Sciatic nerve (tissue), 2 donors: Measurements from ENCODE around the gene RAB5B. TPM values are rescaled to one million over a fixed set of nuclear protein-coding genes. Genes with fewer than 3 reads are reported as not detected.
A peak's percentile ranks its signal among the peaks of the same experiment; 100 is the strongest.
"Not testable (repeated sequence)": the region's sequence is repeated elsewhere in the genome, so short reads cannot be mapped to it uniquely, and the experiment has no call there.

Source experiments
- ATAC-seq: fragments of 200-7000 bp; cut with Tn5 transposase; one replicate; pipeline ENCODE4 v1.9.1; 2020; ENCODE audit warnings: mild to moderate bottlenecking, moderate library complexity
- DNase-seq: peaks from one replicate; pipeline ENCODE4 v3.0.0-alpha.2; 2020; ENCODE audit warnings: low spot score
- intact Hi-C: fragments of 100-400 bp; cut with DNase I; formaldehyde crosslinking; loops from one replicate; pipeline ENCODE4 v1.14.2; 2022
- total RNA-seq: library from RNA; stranded (reverse); fragmentation: NEBNext Ultra II Directional; extraction: Animal tissue kit (Norgen Biotek cat#: 25700); gene quantifications from one replicate; pipeline ENCODE4 v1.2.1, GENCODE V29; 2021
- donor health status: DM: no; HTN: no; CAD: no.
- donor health status: DM: no; HTN: no; CAD: no.

RAB5B gene
- total RNA-seq, 1 donor from 2014 or later: 143 TPM

DNA sequence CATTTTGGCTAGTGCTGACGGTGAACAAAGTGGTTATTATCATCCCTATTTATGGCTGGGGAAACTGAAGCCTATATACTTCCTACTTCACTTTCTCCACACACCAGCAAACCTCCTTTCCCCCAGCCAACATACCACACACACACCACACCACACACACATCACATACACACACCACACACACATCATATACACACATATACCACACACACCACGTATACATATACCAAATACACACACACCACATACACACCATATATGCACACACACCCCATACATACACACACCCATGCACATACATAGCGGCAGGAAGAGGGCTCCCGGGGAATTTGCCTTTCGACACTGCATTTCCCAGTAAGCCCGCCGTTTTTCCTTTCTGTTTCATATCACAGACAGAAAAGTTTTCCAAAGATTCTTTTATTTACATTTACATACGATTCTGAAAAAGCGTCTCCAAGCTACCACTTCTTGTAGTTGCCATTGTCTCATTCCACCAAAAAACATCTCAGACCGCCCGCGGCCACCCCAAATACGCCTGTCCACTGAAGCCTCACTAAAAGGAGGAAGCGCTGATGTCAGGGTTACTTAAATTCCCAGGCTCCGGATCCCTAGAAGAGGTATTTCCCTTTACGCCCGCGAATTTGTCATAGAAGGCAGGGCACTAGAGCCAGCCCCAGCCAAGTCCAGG, 823 bp upstream of the RAB5B start:
- DNase-seq (no peak), ATAC-seq (no peak)
- intact Hi-C loops: no loop called here

DNA sequence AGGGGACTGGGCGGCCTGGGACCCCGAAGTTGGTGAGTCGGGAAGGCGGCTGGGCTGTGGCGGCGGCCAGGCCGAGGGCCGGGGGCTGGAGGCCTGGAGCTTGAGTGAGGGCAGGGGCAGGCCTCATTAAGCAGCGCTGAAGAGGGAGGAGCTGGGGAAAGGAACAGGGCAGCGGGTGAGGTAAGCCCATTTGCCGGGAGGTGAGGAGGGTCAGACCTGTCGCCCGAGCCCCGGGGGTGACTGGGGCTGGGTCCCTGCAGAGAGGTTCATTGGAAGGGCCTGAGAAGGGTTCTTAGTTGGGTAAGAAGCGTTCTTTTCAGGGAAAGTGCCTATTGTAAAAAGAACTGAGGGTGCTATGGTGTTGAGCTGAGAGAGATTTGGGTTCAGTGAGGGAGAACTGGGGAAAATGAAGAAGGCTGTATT, 441 bp downstream of the RAB5B start:
- intact Hi-C loops: no loop called here
- no peak for DNase-seq
- peak; percentile 33 for ATAC-seq

DNA sequence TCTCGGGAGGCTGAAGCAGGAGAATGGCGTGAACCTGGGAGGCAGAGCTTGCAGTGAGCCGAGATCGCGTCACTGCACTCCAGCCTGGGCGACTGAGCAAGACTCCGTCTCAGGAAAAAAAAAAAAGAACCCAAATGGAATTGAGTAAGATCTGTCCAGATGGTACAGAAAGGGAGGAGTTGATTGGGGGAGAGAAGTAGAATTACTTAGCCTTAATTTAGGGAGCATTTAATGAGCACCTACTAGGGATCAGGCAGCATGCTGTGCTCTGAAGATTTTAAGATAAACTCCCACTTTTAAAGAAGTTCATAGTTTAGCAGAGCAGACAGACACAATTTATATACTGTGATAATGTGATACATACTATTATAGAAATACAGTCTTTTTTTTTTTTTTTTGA, 4.5 kb downstream of the RAB5B start:
- DNase-seq (no peak), ATAC-seq (no peak)
- intact Hi-C loops: no loop called here

DNA sequence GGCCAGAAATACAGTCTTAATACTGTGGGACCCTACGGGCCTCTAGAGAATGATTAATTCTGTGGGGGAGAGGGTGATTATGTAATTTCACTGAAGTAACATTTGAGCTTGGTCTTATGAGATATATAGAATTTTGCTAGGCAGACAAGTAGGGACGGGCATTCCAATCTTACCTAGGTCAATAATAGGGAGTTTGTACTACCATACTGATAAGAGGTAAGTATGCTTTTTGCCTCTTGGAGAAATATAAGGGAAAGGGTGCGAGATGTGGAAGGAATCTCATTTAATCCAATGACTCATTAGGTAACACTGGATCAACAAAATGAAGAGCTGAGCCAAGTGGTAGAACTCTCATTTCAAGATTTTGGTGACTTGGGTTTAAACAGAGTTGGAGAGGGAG, 5.2 kb downstream of the RAB5B start:
- ATAC-seq (no peak), DNase-seq (no peak)
- intact Hi-C loops: no loop called here

DNA sequence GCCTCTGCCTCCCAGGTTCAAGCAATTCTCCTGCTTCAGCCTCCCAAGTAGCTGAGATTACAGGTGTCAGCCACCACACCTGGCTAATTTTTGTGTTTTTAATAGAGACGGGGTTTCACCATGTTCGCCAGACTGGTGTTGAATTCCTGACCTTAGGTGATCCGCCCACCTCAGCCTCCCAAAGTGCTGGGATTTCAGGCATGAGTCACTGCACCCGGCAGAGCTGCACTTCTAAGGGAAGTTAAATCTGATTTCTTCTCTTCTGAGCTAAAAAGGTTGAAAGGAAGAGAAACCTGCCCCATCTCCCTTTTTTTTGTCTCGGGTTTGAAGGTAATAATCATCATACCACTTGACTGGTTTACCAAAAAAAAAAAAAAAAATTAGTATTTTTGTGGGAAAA, 8.0 kb downstream of the RAB5B start:
- intact Hi-C loops: not testable (repeated sequence)

DNA sequence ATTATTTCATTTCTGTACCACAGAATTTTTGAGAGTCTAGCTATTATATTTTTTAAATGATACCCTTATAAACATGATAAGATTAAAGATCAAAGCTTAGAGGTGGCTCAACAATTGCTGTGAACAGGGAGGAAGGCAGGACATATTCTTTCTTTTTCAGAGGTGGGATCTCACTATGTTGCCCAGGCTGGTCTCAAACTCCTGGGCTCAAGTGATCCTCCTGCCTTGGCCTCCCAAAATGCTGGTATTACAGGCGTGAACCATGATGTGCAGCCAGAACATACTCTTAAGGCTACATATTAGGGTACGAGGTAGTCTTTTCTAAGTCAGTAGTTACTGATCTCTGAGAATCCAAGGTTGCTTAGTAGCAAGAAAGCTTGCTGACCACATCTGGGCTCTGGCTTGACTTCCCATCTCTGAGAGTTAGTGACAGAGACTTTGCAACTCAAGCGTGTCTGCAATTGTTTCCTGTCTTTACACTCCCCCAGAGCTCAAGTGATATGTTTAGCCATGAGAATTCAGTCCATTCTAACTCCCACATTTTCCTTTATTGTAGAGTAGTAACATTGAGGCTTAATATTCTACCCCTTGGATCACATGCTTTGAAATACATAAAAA, 8.6 kb downstream of the RAB5B start:
- no peak for ATAC-seq
- DNase-seq: no peak
- intact Hi-C loops: no loop called here

More for the DNA sequence above, 8.0 kb downstream of the RAB5B start:
- not testable (repeated sequence) for ATAC-seq, DNase-seq

GRCh38 chr12:55983232-55983842, 9.5 kb downstream of the RAB5B start:
- ATAC-seq: no peak

DNA sequence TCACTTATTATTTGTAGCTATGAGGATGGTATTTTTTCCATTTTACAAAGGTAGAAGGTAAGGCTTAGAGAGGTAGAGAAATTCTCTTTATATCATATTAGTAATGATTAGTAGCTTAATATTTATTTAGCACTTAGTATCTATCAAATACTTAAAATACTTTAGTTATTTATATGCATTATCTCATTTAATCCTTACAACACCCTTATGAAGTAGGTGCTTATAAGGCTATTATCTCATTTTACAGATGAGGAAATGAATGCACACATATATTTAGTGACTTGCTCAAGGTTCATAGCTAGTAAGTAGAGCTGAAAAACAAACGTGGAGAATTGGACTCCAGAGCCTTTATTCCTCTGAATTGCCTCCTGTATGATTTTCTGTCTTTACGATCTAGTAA, 11.0 kb downstream of the RAB5B start:
- DNase-seq: no peak
- intact Hi-C loops: no loop called here
- ATAC-seq: no peak

More at GRCh38 chr12:55983232-55983842, 9.5 kb downstream of the RAB5B start:
- intact Hi-C loops: no loop called here
- DNase-seq: no peak

GRCh38 chr12:55985341-55985740, 11.5 kb downstream of the RAB5B start:
- intact Hi-C loops: no loop called here
- no peak for ATAC-seq
- DNase-seq: no peak

- DNase-seq, ATAC-seq, intact Hi-C loops: not testable (repeated sequence)
These were observed 12.1 kb downstream of the RAB5B start for GRCh38 chr12:55985976-55986375.

- DNase-seq (no peak), ATAC-seq (no peak)
- intact Hi-C loops: loop anchor here (5.0 kb wide), 1 partner anchor 41 kb away; no protein-coding TSS in a partner anchor
These were observed 17.2 kb downstream of the RAB5B start for GRCh38 chr12:55991110-55991509.

- ATAC-seq (no peak), DNase-seq (no peak)
These were observed 19.5 kb downstream of the RAB5B start for GRCh38 chr12:55993230-55993853.

DNA sequence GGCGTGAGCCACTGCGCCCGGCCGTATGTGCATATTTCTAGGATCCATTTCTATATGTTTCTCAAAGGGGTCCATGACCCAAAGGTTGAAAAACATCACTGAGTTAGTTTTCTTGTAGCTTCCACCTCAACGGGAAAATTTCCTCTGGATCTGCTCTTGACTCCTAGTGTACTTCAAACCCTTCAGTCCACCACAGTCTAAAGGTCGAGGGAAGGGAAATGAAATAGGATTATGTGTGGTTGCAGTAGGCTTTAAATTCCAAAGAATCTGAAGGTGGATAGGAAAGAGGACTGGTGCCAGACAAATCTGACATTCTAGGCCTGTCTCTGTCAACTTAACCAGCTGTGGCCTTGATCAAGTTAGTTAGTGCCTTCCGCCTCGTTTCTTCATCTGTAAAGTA, 21.5 kb downstream of the RAB5B start:
- ATAC-seq: no peak
- DNase-seq: no peak
- intact Hi-C loops: no loop called here

More at GRCh38 chr12:55993230-55993853, 19.5 kb downstream of the RAB5B start:
- intact Hi-C loops: loop anchor here (5.0 kb wide), 1 partner anchor 39 kb away; no protein-coding TSS in a partner anchor

- DNase-seq (no peak), ATAC-seq (peak; percentile 64)
- intact Hi-C loops: no loop called here
These were observed 22.4 kb downstream of the RAB5B start for GRCh38 chr12:55996201-55996714.

DNA sequence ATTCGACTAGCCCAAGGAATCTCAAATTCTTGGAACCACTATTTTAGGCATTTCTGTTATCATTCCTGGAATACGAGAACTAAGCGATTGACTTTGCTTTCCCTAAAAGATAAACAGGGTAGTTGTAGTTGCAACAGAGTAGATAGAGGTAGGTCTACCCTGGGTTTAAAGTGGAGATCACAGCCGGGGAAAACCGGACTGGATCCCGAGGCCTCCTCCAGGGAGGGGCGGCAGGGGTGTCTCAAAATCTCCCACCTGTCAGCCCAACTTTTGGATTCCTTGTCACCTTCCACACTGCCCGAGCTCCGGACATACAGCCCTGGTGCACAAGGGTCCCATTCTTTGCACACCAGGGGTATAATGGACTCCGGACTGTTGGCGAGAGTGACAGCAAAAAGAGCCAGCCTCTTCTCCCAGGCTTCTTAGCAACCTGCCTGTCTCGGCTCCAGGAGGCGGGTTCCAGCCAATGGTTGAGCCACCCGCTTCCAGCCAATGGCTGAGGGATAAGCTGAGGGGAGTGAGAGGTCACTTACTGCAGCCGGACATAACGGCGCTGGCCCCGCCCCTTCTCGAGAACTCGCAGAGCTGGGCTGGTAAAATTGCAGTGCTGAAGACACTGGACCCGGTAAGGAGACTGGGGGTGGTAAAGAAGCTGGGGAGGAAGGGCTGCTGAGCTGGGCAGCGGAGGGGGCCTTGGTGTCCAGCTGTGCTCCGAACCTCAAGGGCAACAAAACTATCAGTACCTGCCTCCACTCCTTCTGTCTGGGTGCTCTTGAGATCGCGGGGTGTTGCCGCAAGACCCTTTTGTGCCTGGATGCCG, 23.0 kb downstream of the RAB5B start, which contains the start of gene SUOX:
Gene SUOX, plus strand, starts transcription at position 562 of the 820 bp plus-strand sequence. CDS start 4,946 bp downstream, outside the sequence.
- peak; percentile 99 for ATAC-seq
- intact Hi-C loops: no loop called here

GRCh38 chr12:55997535-55997859, 23.6 kb downstream of the RAB5B start:
- no peak for DNase-seq
- intact Hi-C loops: no loop called here

More for the DNA sequence above, 23.0 kb downstream of the RAB5B start, which contains the start of gene SUOX:
- peak; percentile 96 for DNase-seq

DNA sequence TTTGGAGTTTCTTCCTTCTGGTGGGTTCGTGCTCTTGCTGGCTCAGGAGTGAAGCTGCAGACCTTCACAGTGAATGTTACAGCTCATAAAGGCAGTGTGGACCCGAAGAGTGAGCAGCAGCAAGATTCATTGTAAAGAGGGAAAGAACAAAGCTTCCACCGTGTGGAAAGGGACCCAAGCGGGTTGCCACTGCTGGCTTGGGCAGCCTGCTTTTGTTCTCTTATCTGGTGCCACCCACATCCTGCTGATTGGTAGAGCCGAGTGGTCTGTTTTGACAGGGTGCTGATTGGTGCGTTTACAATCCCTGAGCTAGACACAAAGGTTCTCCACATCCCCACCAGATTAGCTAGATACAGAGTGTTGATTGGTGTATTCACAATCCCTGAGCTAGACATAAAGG, 25.6 kb downstream of the RAB5B start:
- DNase-seq, intact Hi-C loops, ATAC-seq: not testable (repeated sequence)

More at GRCh38 chr12:55997535-55997859, 23.6 kb downstream of the RAB5B start:
- peak; percentile 7 for ATAC-seq

DNA sequence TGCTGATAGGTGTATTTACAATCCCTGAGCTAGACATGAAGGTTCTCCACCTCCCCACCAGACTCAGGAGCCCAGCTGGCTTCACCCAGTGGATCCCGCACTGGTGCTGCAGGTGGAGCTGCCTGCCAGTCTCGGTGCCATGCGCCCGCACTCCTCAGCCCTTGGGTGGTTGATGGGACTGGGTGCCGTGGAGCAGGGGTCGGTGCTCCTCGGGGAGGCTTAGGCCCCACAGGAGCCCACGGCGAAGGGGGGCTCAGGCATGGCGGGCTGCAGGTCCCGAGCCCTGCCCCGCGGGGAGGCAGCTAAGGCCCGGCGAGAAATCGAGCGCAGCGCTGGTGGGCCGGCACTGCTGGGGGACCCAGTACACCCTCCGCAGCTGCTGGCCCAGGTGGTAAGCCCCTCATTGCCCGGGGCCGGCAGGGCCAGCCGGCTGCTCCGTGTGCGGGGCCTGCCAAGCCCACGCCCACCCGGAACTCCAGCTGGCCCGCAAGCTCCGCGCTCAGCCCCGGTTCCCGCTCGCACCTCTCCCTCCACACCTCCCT, 26.2 kb downstream of the RAB5B start:
- ATAC-seq, intact Hi-C loops, DNase-seq: not testable (repeated sequence)
